HEK293T (cell line): ENCODE data around the gene PRSS57.
"Not testable (repeated sequence)": the region's sequence is repeated elsewhere in the genome, so short reads cannot be mapped to it uniquely, and the experiment has no call there.

Source experiments
- CTCF ChIA-PET: fragments of 350-600 bp; formaldehyde crosslinking; extraction: SDS; loops from one replicate; lab custom pipeline; 2021; ENCODE audit warnings: antibody characterized with exemption, inconsistent platforms; lab: Yijun Ruan, JAX
- POLR2A ChIA-PET: fragments of 350-600 bp; formaldehyde crosslinking; extraction: SDS; loops from one replicate; lab custom pipeline; 2020; ENCODE audit warnings: antibody characterized with exemption, inconsistent platforms; lab: Yijun Ruan, JAX
- DNase-seq: peaks from one replicate; pipeline ENCODE4 v3.0.0; 2012; ENCODE audit warnings: mixed read lengths; ENCODE audit errors: extremely low spot score
- ARNT ChIP-seq: fragments of 450-650 bp; IDR thresholded peaks from 2 replicates; pipeline ENCODE4 v1.6.1; 2017; ENCODE audit warnings: mild to moderate bottlenecking
- BHLHE40 ChIP-seq: fragments of 450-650 bp; IDR thresholded peaks from 2 replicates; pipeline ENCODE4 v1.6.1; 2016; ENCODE audit warnings: mild to moderate bottlenecking, moderate library complexity, borderline replicate concordance
- CTBP1 ChIP-seq: fragments of 450-650 bp; IDR thresholded peaks from 2 replicates; pipeline ENCODE4 v1.6.1; 2016; ENCODE audit warnings: borderline replicate concordance
- ELF4 ChIP-seq: fragments of 450-650 bp; IDR thresholded peaks from 2 replicates; pipeline ENCODE4 v1.6.1; 2017; ENCODE audit warnings: antibody characterized with exemption
- FOXA1 ChIP-seq: fragments of 450-650 bp; IDR thresholded peaks from 2 replicates; pipeline ENCODE4 v1.6.1; 2016; ENCODE audit warnings: mild to moderate bottlenecking
- FOXK2 ChIP-seq: fragments of 450-650 bp; IDR thresholded peaks from 2 replicates; pipeline ENCODE4 v1.6.1; 2016; ENCODE audit warnings: mild to moderate bottlenecking
- FOXM1 ChIP-seq: fragments of 450-650 bp; IDR thresholded peaks from 2 replicates; pipeline ENCODE4 v1.6.1; 2017; ENCODE audit warnings: mild to moderate bottlenecking, borderline replicate concordance
- HDGF ChIP-seq: fragments of 450-650 bp; IDR thresholded peaks from 2 replicates; pipeline ENCODE4 v1.6.1; 2017; ENCODE audit warnings: antibody characterized with exemption, borderline replicate concordance
- L3MBTL2 ChIP-seq: fragments of 450-650 bp; conservative IDR thresholded peaks from 2 replicates; pipeline ENCODE4 v1.6.1; 2016; ENCODE audit warnings: mild to moderate bottlenecking
- LEF1 ChIP-seq: fragments of 450-650 bp; IDR thresholded peaks from 2 replicates; pipeline ENCODE4 v1.6.1; 2017; ENCODE audit warnings: mild to moderate bottlenecking, borderline replicate concordance
- NFRKB ChIP-seq: fragments of 450-650 bp; IDR thresholded peaks from 2 replicates; pipeline ENCODE4 v1.6.1; 2016; ENCODE audit warnings: mild to moderate bottlenecking, moderate library complexity
- SP1 ChIP-seq: fragments of 450-650 bp; IDR thresholded peaks from 2 replicates; pipeline ENCODE4 v1.6.1; 2017
- SUZ12 ChIP-seq: fragments of 450-650 bp; IDR thresholded peaks from 2 replicates; pipeline ENCODE4 v1.6.1; 2016; ENCODE audit warnings: mild to moderate bottlenecking
- TARDBP ChIP-seq: fragments of 450-650 bp; IDR thresholded peaks from 2 replicates; pipeline ENCODE4 v1.6.1; 2016
- ZNF384 ChIP-seq: fragments of 450-650 bp; IDR thresholded peaks from 2 replicates; pipeline ENCODE4 v1.6.1; 2016
- TF ChIP-seq, protein P1 (sequence below): fragments of 450-650 bp; IDR thresholded peaks from 2 replicates; pipeline ENCODE4 v1.6.1; 2016

Gene PRSS57

DNA sequence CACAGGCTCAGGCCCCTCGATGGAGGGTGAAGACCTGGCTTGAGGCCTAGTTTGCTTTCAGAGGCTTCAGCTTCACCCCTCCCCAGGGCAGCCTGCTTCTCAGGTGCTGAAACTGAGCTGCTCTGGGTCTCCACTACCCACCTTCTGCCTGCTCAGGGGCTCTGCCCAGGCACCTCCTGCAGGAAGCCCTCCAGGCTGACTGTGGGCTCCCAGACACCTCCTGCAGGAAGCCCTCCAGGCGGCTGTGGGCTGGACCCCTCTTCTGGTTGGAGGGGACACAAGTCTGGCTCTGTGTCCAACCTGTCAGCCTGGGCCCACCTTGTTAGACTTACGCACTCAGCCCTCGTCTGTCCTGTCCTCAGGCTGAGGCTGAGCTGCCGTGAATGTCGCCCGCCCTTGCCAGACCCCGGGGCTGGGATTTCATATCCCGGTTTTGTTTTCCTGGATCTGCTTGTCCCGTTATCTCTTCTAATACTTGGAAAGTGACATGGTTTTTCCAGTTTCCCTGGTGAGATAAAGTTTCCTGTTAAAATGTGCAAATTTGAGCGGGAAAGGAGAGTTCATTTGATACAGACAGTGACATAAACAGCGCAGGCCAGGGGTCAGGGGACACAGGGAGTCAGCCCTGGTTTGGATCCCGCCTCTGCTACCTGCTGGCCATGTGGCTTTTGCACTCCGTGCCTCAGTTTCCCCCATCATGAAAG is 34.9 kb upstream of the PRSS57 start:
- DNase-seq, result no peak
- POLR2A ChIA-PET, result no interaction called here
- CTCF ChIA-PET, result no interaction called here
- TF ChIP-seq SUZ12 (no peak), LEF1 (no peak), BHLHE40 (no peak), SP1 (no peak), TARDBP (no peak), ZNF384 (no peak), NFRKB (no peak), L3MBTL2 (no peak), CTBP1 (no peak), ARNT (no peak), FOXM1 (no peak), HDGF (no peak), ELF4 (no peak), FOXA1 (no peak), FOXK2 (no peak)
- TF ChIP-seq, protein P1, sequence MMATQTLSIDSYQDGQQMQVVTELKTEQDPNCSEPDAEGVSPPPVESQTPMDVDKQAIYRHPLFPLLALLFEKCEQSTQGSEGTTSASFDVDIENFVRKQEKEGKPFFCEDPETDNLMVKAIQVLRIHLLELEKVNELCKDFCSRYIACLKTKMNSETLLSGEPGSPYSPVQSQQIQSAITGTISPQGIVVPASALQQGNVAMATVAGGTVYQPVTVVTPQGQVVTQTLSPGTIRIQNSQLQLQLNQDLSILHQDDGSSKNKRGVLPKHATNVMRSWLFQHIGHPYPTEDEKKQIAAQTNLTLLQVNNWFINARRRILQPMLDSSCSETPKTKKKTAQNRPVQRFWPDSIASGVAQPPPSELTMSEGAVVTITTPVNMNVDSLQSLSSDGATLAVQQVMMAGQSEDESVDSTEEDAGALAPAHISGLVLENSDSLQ, result no peak

GRCh38 chr19:729564-729963 is 34.3 kb upstream of the PRSS57 start:
- CTCF ChIA-PET, POLR2A ChIA-PET: not testable (repeated sequence)

DNA sequence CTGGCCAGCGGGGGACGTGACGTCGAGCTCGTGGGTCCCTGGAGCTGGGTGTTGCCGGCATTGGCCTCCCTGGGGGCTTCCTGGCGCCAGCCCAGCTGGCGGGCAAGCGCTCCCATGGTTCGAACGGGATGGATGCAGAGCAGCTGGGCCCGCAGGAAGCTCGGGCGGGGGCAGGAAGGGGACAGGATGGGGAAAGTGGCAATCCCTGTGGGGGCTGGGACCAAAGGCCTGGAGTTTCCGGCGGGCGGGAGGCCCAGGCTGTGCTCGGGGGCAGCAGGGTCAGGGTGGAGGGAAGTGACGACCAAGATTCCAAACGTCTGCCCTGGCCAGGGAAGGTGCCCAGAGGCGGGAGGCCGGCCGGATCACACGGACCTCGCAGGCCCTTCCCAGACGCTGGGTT is 32.8 kb upstream of the PRSS57 start:
- TF ChIP-seq FOXA1, result no peak
- CTCF ChIA-PET, result no interaction called here
- no peak for DNase-seq
- POLR2A ChIA-PET, result no interaction called here

More at GRCh38 chr19:729564-729963, 34.3 kb upstream of the PRSS57 start:
- not testable (repeated sequence) for DNase-seq

DNA sequence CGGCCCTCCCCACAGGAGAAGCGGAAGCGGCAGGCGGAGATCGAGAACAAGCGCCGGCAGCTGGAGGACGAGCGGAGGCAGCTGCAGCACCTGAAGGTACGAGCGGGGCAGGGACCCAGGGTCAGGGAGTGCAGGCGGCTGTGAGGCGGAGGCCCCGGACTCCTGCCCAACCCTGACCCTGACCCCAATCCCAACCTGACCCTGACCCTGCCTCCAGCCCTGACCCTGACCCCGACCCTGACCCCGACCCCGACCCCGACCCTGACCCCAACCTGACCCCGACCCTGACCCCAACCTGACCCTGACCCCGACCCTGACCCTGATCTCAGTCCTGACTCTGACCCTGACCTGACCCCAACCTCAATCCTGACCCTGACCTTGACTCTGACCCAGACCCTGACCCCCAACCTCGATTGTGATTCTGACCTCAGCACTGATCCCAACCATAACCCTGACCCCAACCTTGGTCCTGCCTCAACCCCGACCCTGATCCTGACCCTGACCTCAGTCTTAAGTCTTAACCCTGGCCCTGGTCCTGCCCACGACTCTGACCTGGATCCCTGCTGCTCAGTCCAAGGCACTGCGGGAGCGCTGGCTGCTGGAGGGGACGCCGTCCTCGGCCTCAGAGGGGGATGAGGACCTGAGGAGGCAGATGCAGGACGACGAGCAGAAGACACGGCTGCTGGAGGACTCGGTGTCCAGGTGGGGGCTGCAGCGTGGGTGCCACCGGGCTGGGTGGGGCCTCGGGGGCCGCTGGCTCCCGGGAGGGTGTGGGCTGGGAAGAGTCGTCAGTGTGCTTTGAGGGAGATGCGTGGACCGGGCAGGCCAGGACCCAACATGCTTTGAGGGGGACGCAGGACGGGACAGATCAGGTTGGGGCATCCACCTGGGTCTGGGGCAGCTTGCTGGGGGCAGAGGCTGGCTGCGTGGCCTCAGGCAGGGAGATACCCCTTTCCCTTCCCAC is 32.0 kb upstream of the PRSS57 start:
- TF ChIP-seq LEF1 (no peak), FOXA1 (no peak), FOXK2 (no peak), CTBP1 (no peak), SUZ12 (no peak), FOXM1 (no peak), TARDBP (no peak), L3MBTL2 (no peak), NFRKB (no peak), SP1 (no peak), HDGF (no peak), BHLHE40 (no peak), ELF4 (no peak), ZNF384 (no peak), ARNT (no peak)
- TF ChIP-seq, protein P1, result no peak
- CTCF ChIA-PET, result no interaction called here
- POLR2A ChIA-PET, result no interaction called here
- no peak for DNase-seq

DNA sequence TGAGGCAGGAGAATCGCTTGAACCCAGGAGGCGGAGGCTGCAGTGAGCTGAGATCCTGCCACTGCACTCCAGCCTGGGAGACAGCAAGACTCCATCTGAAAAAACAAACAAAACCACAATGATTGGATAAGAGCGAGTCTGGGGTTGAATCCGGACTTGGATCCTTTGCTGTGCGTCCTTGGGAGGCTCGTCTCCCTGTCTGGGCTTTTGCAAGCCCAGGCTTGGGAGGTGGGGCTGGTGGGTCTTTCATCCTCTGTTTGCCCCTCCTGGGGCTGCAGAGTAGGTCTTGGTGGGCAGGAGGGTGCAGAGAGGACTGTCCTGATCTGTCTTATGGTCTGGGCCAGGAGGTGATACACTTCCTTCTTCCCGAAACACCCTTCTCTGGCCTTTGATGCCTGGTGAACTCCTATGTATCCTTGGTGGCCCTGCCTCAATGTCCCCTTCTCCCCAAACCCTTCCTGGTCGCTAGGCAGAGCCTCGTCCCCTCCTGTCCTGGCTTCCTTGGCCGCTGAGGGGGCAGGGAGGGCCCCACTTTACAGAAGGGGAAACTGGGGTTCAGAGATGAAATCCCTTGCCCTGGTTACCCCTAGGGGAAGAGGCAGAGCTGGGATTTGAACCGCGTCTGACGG is 30.3 kb upstream of the PRSS57 start:
- POLR2A ChIA-PET, result no interaction called here
- CTCF ChIA-PET, result no interaction called here
- TF ChIP-seq ZNF384 (no peak), NFRKB (no peak), SP1 (no peak), HDGF (no peak)
- DNase-seq, result no peak

DNA sequence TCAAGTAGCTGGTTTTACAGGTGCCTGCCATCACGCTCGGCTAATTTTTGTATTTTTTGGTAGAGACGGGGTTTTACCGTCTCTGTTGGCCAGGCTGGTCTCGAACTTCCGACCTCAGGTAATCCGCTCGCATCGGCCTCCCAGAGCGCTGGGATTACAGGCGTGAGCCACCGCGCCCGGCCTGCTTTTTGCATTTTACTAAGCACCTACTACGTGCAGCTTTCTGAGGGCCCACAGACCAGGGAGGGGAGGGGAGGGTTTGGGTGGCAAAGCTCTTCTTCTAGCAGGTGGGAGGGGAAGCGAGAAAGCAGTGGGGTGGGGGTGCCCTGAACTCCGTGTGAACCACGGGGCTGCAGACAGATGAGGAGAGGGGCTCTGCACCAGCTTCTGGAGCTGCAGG is 28.5 kb upstream of the PRSS57 start:
- ChIA-PET POLR2A (no interaction called here), CTCF (no interaction called here)
- TF ChIP-seq ARNT, result no peak
- TF ChIP-seq TARDBP, result no peak
- TF ChIP-seq FOXA1, result no peak
- no peak for TF ChIP-seq BHLHE40
- DNase-seq, result no peak

DNA sequence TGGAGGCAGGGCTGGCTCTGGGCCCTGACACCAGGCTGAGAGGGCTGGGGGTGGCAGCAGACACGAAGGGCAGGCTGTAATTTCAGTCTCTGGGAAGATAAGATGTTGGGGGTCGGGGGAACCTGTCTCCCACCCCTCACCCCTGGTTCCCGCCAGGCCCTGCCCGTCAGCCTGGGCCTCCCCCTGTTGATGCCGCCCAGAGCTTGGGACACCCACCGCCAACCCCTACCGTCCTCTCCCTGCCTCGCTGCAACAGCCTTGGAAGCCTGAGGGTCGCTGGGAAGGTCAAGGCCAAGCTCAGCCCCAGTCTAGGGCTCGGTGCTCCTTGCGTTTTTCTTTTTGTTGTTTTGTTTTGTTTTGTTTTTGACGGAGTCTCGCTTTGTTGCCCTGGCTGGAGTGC is 28.0 kb upstream of the PRSS57 start:
- ChIA-PET POLR2A (no interaction called here), CTCF (no interaction called here)

More for the DNA sequence above, 28.0 kb upstream of the PRSS57 start:
- TF ChIP-seq FOXM1, result no peak
- TF ChIP-seq CTBP1, result no peak
- TF ChIP-seq HDGF, result no peak
- TF ChIP-seq ARNT, result no peak
- TF ChIP-seq LEF1, result no peak
- no peak for TF ChIP-seq FOXA1
- TF ChIP-seq L3MBTL2, result no peak
- TF ChIP-seq, protein P1, result no peak
- no peak for TF ChIP-seq FOXK2
- no peak for TF ChIP-seq SP1
- TF ChIP-seq ZNF384, result no peak
- TF ChIP-seq TARDBP, result no peak
- TF ChIP-seq NFRKB, result no peak
- TF ChIP-seq BHLHE40, result no peak
- TF ChIP-seq ELF4, result no peak
- no peak for TF ChIP-seq SUZ12
- DNase-seq, result no peak
